Left hindlimb (tissue), 1 donor: Measurements from ENCODE around the gene TSSK2.
A peak's percentile ranks its signal among the peaks of the same experiment; 100 is the strongest.
"Not testable (repeated sequence)": the region's sequence is repeated elsewhere in the genome, so short reads cannot be mapped to it uniquely, and the experiment has no call there.

ENCODE experiments used
- DNase-seq: peaks from one replicate; pipeline ENCODE4 v3.0.0-alpha.2; 2018

TSSK2 gene

GRCh38 chr22:19146215-19146968 lies 15.3 kb downstream of the TSSK2 start:
- no peak for DNase-seq

- no peak for DNase-seq
Observed at GRCh38 chr22:19147195-19147780, 16.2 kb downstream of the TSSK2 start.

DNA sequence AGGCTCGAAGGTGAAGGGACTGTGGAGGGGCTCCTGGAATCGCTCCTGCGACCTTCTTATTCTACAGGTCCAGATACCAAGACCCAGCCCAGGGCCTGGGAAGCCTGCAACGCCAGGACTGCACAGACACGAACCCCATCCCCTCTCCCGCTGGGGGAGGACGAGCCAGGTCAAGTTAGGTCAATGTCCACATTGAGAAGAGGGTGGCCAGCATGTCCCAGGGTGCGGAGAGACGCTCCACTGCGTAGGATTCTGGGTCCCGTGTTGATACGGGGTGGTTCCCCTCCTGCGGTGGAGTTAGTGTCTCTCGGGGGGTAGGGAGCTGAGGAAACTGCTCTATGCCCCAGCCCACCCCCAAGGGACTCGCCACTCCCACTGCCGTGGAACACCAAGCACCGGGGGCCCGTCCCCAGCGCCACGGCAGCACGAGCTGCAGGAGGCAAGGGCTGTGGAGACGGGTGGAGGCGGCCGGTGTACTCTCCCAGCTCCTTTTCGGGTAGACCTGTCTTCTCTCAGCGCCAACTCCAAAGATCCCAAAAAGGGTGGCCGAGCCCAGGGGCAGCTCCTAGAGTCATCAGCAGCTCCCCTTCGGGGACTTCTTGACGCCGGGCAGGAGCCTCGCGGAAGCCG lies 17.4 kb downstream of the TSSK2 start:
- no peak for DNase-seq

- DNase-seq, result no peak
Observed at GRCh38 chr22:19149047-19149883, 18.2 kb downstream of the TSSK2 start.

- DNase-seq, result no peak
Observed at GRCh38 chr22:19149991-19150390, 18.9 kb downstream of the TSSK2 start, which contains the start of gene GSC2. Gene GSC2 (minus strand): TSS chr22:19150292. CDS start chr22:19150283, 9 bp downstream.

- DNase-seq, result no peak
Observed at GRCh38 chr22:19150482-19151328, 19.6 kb downstream of the TSSK2 start.

DNA sequence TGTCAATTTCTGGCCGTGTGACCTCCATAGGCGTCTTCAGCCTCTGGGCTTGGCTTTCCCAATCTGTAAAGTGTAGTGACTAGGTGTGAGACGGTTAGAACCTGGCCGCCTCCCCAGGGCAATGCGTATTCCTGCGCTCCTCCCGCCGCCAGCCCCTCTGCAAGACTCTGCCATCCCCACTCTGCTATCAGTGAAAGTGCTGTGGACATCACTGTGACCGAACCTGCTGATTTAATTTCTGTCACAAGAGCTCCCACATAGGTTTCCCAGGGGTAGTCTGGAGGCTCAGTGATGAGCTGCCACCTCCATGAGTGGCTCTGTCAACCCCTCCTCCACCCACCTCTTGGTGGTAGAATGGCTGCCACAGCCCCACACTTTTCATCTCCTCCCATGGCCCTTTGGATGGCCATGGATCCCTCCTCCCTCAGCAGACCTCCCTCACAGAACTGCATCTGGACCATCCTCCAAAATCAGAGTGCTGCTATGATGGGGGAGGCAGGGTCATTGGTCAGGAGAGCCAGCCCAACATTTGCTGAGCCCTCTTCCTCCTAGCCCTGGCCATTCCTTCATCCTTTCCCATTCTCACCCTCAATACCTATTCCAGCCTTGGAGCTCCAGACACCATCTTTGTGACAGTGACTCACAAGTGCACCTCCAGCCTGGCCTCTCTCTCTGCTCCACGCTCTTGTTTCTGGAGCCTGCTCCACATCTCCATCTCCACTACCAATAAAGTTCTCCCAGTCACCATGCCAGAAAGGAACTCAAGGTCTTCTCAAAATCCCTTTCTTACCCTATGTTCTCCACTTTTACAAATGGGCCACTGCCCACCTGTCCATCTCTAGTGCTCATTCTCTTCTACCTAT lies 20.5 kb downstream of the TSSK2 start:
- DNase-seq, result no peak

DNA sequence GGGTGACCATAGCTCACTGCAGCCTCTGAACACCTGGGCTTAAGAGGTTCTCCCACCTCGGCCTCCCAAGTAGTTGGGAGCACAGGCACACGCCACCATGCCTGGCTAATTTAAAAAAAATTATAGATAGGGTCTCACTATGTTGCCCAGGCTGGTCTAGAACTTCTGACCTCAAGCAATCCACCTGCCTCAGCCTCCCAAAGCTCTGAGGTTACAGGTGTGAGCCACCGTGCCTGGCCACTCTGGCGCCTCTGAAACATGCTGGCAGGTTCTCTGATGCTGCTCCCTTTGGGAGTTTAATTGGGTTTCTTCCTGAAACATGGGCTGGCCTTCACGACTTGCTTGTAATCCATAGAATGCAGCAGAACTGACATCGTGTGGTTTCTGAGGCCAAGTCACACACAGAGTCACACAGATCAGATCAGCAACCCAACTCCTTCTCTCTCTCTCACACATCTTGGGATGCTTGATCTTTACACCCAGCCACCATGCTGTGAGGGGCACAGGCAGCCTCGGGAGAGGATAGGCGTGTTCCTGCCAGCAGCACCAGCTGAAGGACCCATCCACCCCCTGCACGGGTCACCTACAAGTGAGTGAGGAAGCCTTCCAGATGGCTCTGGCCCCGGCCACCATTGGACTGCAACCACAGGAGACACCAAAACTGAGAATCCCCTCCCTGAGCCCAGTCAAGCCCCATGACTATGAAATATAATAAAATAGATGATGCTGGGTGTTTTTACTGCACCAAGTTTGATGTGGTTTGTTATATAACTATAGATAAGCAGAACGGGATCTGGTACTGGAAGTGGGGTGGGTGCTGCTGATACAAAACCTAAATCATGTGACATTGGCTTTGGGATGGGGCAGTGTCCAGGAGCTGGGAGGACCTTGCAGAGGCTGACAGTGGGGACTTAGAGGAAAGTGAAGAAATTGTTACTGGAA lies 22.1 kb downstream of the TSSK2 start:
- no peak for DNase-seq

GRCh38 chr22:19156109-19156508 lies 25.0 kb downstream of the TSSK2 start:
- not testable (repeated sequence) for DNase-seq

GRCh38 chr22:19158649-19159048 lies 27.5 kb downstream of the TSSK2 start:
- not testable (repeated sequence) for DNase-seq

- DNase-seq, result no peak
Observed at GRCh38 chr22:19164425-19164824, 33.3 kb downstream of the TSSK2 start.

GRCh38 chr22:19166421-19166820 lies 35.3 kb downstream of the TSSK2 start:
- DNase-seq, result no peak

DNA sequence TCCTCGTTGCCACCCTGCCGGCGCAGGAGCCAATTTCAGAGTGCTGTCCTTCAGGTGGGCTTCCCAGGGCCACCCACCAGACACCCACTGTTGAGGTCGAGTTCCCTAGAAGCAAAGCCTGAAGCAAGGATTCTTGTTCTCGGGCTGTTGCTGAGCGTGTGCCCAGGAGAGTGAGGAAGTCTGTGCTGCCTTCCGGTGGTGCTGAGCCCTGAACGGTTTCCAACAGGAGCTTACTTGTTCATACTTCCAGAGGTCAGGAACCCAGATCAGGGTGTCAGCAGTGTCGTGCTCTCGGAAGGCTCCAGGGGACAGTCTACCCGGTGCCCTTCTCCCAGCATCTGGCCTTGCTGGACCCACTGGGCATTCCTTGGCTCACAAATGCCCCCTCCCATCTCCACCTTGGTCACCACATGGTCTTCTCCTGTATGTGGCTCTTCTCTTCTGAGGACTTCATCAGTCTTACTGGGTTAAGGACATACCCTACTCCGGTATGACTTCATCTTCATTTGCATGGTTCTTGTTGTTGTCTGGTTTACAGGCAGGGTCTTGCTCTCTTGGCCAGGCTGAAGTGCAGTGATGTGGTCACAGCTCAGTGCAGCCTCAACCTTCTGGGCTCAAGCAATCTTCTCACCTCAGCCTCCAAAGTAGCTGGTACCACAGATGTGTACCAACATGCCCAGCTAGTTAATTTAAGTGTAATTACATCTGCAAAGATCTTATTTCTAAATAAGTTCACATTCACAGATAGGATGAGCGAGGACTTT lies 36.2 kb downstream of the TSSK2 start:
- no peak for DNase-seq

DNA sequence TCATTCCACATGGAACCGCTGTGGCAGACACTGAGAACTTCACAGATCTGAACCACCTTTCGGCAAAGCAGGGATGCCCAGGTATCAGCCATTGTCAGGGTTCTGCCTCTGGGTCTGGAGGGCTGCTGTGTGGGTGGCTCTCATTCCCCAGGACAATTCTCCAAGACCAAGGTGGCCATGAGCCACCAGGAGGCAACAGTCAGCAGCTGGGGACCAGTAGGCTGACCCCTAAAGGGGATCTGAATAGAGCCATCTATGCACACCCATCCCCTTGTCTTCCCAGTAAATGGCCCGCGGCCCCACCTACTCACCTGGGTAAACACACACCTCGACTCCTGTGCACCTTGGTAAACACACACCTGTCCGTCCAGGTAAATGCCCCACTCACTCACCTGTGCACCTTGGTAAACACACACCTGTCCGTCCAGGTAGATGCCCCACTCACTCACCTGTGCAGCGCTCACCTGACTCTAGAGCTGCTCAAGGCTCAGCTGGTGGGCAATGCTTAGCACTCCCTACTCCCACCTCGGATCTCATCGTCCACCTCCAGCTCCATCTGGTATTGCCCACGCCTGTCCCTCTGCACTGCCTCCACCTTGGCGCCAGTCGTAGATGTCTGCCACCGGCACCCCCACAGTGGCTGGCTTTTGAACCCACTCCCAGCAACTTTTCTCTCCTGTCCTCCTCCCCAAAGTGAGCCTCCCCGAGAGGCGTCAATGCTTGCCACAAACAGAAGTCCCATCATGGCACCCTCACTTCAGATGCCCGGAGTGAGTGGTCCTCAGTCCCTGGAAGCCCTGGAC lies 37.2 kb downstream of the TSSK2 start:
- DNase-seq, result peak; percentile 19

DNA sequence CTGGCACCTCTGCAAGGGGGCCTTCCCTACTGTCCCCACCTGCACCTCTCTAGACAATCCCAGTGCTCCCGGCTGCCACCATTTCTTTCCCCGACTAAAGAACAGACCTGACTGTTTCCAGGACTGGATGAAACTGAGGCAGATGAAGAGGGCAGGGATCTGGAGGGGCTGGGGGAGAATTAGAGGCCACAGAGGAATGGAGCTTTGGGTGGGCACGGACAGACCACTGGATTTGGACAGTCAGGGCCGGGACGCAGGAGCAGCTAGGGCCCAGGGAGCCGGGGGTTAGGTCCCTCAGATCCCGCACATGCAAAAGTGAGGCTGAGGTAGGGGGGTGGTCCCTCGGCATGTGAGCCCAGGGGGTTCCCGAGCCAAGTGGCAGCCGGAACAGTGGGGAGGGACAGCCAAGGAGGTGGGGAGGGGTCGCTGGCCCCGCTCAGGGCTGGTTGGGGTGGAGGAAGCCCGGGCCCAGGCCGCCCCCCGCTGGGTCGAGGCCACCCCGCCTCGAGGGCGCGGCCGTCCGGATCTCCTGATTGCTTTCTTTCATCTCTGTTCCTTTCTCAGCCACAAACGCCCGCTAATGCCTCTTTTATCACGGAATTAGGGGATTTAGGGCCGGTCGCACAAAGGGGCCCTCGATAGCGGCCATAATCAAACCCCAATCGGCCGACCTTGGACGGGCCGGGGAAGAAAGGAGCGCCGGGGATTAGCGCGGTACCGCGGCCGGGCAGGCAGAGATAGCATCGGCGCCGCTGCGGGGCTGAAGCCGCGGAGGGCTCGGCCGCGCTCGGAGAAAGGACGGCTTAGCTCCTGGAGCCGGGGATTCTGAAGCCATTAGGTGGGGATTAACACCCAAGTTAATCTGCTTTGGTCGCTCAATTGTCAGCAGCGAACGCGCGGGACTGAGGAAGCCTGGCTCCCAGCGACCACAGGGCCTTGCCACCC lies 38.2 kb downstream of the TSSK2 start:
- DNase-seq, result peak; percentile 28

- DNase-seq, result peak; percentile 30
Observed at GRCh38 chr22:19169947-19170318, 38.8 kb downstream of the TSSK2 start.
